ENCODE results near the gene IFT43.

Gene IFT43

GRCh38 chr14:75981426-75982265 is 3.9 kb upstream of the IFT43 start, which contains the start of gene TGFB3:
TSS of gene TGFB3 (minus strand) at chr14:75981995. CDS start at chr14:75980893, 1,102 bp downstream.
- H3K9me3 ChIP-seq (ENCODE audit: control insufficient read depth in 1 of 2, low read length in 2 of 2) = no peaks in the 10 kb centered on the region
- peaks cover 14 to 23% of the 10 kb centered on the region in 2 donors for H3K4me1 ChIP-seq (ENCODE audit: control insufficient read depth in 1 of 2, insufficient read depth in 2 of 2, low read length in 2 of 2)
- H3K36me3 ChIP-seq (ENCODE audit: control insufficient read depth in 1 of 2, insufficient read depth in 2 of 2, low read length in 2 of 2) = peaks cover 0 to 2% of the 10 kb centered on the region in 2 donors
- no peaks in the 10 kb centered on the region for H3K27me3 ChIP-seq (ENCODE audit: low read depth, low read length)
- peak within 1 kb of the TSS; percentile 69 to 77 for H3K4me3 ChIP-seq (ENCODE audit: low read depth in 1 of 2, low read length in 2 of 2)
- H3K27ac ChIP-seq (ENCODE audit: low read length) = peak within 1 kb of the TSS; percentile 85

GRCh38 chr14:75982266-75983018 is 3.1 kb upstream of the IFT43 start:
- H3K4me3 ChIP-seq (ENCODE audit: low read depth in 1 of 2, low read length in 2 of 2) = peak overlapping the region; percentile 69 to 77
- no peaks in the 10 kb centered on the region for H3K27me3 ChIP-seq (ENCODE audit: low read depth, low read length)
- no peaks in the 10 kb centered on the region for H3K9me3 ChIP-seq (ENCODE audit: control insufficient read depth in 1 of 2, low read length in 2 of 2)
- peaks cover 16 to 29% of the 10 kb centered on the region in 2 donors for H3K4me1 ChIP-seq (ENCODE audit: control insufficient read depth in 1 of 2, insufficient read depth in 2 of 2, low read length in 2 of 2)
- peaks cover 0 to 2% of the 10 kb centered on the region in 2 donors for H3K36me3 ChIP-seq (ENCODE audit: control insufficient read depth in 1 of 2, insufficient read depth in 2 of 2, low read length in 2 of 2)
- peak overlapping the region; percentile 85 for H3K27ac ChIP-seq (ENCODE audit: low read length)

GRCh38 chr14:75983019-75983358 is 2.6 kb upstream of the IFT43 start:
- Histone ChIP-seq H3K4me1 (ENCODE audit: control insufficient read depth in 1 of 2, insufficient read depth in 2 of 2, low read length in 2 of 2) (peaks cover 16 to 29% of the 10 kb centered on the region in 2 donors), H3K4me3 (ENCODE audit: low read depth in 1 of 2, low read length in 2 of 2) (peak overlapping the region; percentile 41 to 77), H3K9me3 (ENCODE audit: control insufficient read depth in 1 of 2, low read length in 2 of 2) (no peaks in the 10 kb centered on the region), H3K27me3 (ENCODE audit: low read depth, low read length) (no peaks in the 10 kb centered on the region), H3K36me3 (ENCODE audit: control insufficient read depth in 1 of 2, insufficient read depth in 2 of 2, low read length in 2 of 2) (peaks cover 0 to 2% of the 10 kb centered on the region in 2 donors), H3K27ac (ENCODE audit: low read length) (peak overlapping the region; percentile 60)

GRCh38 chr14:75984674-75985073 is 889 bp upstream of the IFT43 start:
- peaks cover 10 to 29% of the 10 kb centered on the region in 2 donors for H3K4me1 ChIP-seq (ENCODE audit: control insufficient read depth in 1 of 2, insufficient read depth in 2 of 2, low read length in 2 of 2)
- H3K4me3 ChIP-seq (ENCODE audit: low read depth in 1 of 2, low read length in 2 of 2) = no peak overlapping the region
- no peaks in the 10 kb centered on the region for H3K27me3 ChIP-seq (ENCODE audit: low read depth, low read length)
- peaks cover 0 to 8% of the 10 kb centered on the region in 2 donors for H3K36me3 ChIP-seq (ENCODE audit: control insufficient read depth in 1 of 2, insufficient read depth in 2 of 2, low read length in 2 of 2)
- no peak overlapping the region for H3K27ac ChIP-seq (ENCODE audit: low read length)
- H3K9me3 ChIP-seq (ENCODE audit: control insufficient read depth in 1 of 2, low read length in 2 of 2) = no peaks in the 10 kb centered on the region

- H3K4me3 ChIP-seq (ENCODE audit: low read depth in 1 of 2, low read length in 2 of 2) = peak overlapping the region; percentile 90
- H3K36me3 ChIP-seq (ENCODE audit: control insufficient read depth in 1 of 2, insufficient read depth in 2 of 2, low read length in 2 of 2) = peaks cover 0 to 15% of the 10 kb centered on the region in 2 donors
- no peaks in the 10 kb centered on the region for H3K27me3 ChIP-seq (ENCODE audit: low read depth, low read length)
- H3K27ac ChIP-seq (ENCODE audit: low read length) = peak overlapping the region; percentile 85
- peaks cover 6 to 17% of the 10 kb centered on the region in 2 donors for H3K4me1 ChIP-seq (ENCODE audit: control insufficient read depth in 1 of 2, insufficient read depth in 2 of 2, low read length in 2 of 2)
- H3K9me3 ChIP-seq (ENCODE audit: control insufficient read depth in 1 of 2, low read length in 2 of 2) = no peaks in the 10 kb centered on the region
These were observed 839 bp downstream of the IFT43 start for GRCh38 chr14:75986439-75986765.

GRCh38 chr14:75987201-75987970 is 1.8 kb downstream of the IFT43 start:
- Histone ChIP-seq H3K27ac (ENCODE audit: low read length) (no peak overlapping the region), H3K27me3 (ENCODE audit: low read depth, low read length) (no peaks in the 10 kb centered on the region), H3K4me1 (ENCODE audit: control insufficient read depth in 1 of 2, insufficient read depth in 2 of 2, low read length in 2 of 2) (peaks cover 6 to 22% of the 10 kb centered on the region in 2 donors)

GRCh38 chr14:75989134-75989533 is 3.6 kb downstream of the IFT43 start:
- peaks cover 7 to 20% of the 10 kb centered on the region in 2 donors for H3K36me3 ChIP-seq (ENCODE audit: control insufficient read depth in 1 of 2, insufficient read depth in 2 of 2, low read length in 2 of 2)
- H3K27me3 ChIP-seq (ENCODE audit: low read depth, low read length) = no peaks in the 10 kb centered on the region
- no peak overlapping the region for H3K4me3 ChIP-seq (ENCODE audit: low read depth in 1 of 2, low read length in 2 of 2)
- H3K27ac ChIP-seq (ENCODE audit: low read length) = peak overlapping the region; percentile 87
- no peaks in the 10 kb centered on the region for H3K9me3 ChIP-seq (ENCODE audit: control insufficient read depth in 1 of 2, low read length in 2 of 2)
- H3K4me1 ChIP-seq (ENCODE audit: control insufficient read depth in 1 of 2, insufficient read depth in 2 of 2, low read length in 2 of 2) = peaks cover 6 to 22% of the 10 kb centered on the region in 2 donors

More at GRCh38 chr14:75987201-75987970, 1.8 kb downstream of the IFT43 start:
- no peak overlapping the region for H3K4me3 ChIP-seq (ENCODE audit: low read depth in 1 of 2, low read length in 2 of 2)
- H3K36me3 ChIP-seq (ENCODE audit: control insufficient read depth in 1 of 2, insufficient read depth in 2 of 2, low read length in 2 of 2) = peaks cover 7 to 15% of the 10 kb centered on the region in 2 donors
- H3K9me3 ChIP-seq (ENCODE audit: control insufficient read depth in 1 of 2, low read length in 2 of 2) = no peaks in the 10 kb centered on the region

GRCh38 chr14:75990297-75990696 is 4.7 kb downstream of the IFT43 start:
- no peak overlapping the region for H3K4me3 ChIP-seq (ENCODE audit: low read depth in 1 of 2, low read length in 2 of 2)
- H3K4me1 ChIP-seq (ENCODE audit: control insufficient read depth in 1 of 2, insufficient read depth in 2 of 2, low read length in 2 of 2) = peaks cover 6 to 22% of the 10 kb centered on the region in 2 donors
- no peaks in the 10 kb centered on the region for H3K9me3 ChIP-seq (ENCODE audit: control insufficient read depth in 1 of 2, low read length in 2 of 2)
- peaks cover 7 to 20% of the 10 kb centered on the region in 2 donors for H3K36me3 ChIP-seq (ENCODE audit: control insufficient read depth in 1 of 2, insufficient read depth in 2 of 2, low read length in 2 of 2)
- H3K27me3 ChIP-seq (ENCODE audit: low read depth, low read length) = no peaks in the 10 kb centered on the region
- H3K27ac ChIP-seq (ENCODE audit: low read length) = no peak overlapping the region

- no peaks in the 10 kb centered on the region for H3K27me3 ChIP-seq (ENCODE audit: low read depth, low read length)
- H3K36me3 ChIP-seq (ENCODE audit: control insufficient read depth in 1 of 2, insufficient read depth in 2 of 2, low read length in 2 of 2) = peaks cover 8 to 17% of the 10 kb centered on the region in 2 donors
- no peak overlapping the region for H3K4me3 ChIP-seq (ENCODE audit: low read depth in 1 of 2, low read length in 2 of 2)
- H3K9me3 ChIP-seq (ENCODE audit: control insufficient read depth in 1 of 2, low read length in 2 of 2) = no peaks in the 10 kb centered on the region
- peaks cover under 1 to 18% of the 10 kb centered on the region in 2 donors for H3K4me1 ChIP-seq (ENCODE audit: control insufficient read depth in 1 of 2, insufficient read depth in 2 of 2, low read length in 2 of 2)
- H3K27ac ChIP-seq (ENCODE audit: low read length) = peak overlapping the region; percentile 29
These were observed 6.2 kb downstream of the IFT43 start for GRCh38 chr14:75991753-75992152.

GRCh38 chr14:75993567-75994041 is 8.0 kb downstream of the IFT43 start:
- no peaks in the 10 kb centered on the region for H3K27me3 ChIP-seq (ENCODE audit: low read depth, low read length)
- peaks cover 0 to 13% of the 10 kb centered on the region in 2 donors for H3K4me1 ChIP-seq (ENCODE audit: control insufficient read depth in 1 of 2, insufficient read depth in 2 of 2, low read length in 2 of 2)
- H3K9me3 ChIP-seq (ENCODE audit: control insufficient read depth in 1 of 2, low read length in 2 of 2) = no peaks in the 10 kb centered on the region
- peaks cover 16 to 27% of the 10 kb centered on the region in 2 donors for H3K36me3 ChIP-seq (ENCODE audit: control insufficient read depth in 1 of 2, insufficient read depth in 2 of 2, low read length in 2 of 2)
- no peak overlapping the region for H3K4me3 ChIP-seq (ENCODE audit: low read depth in 1 of 2, low read length in 2 of 2)
- H3K27ac ChIP-seq (ENCODE audit: low read length) = peak overlapping the region; percentile 20

Measured in muscle layer of duodenum (tissue), 2 donors.